ENCODE measurements around the gene RIF1. TPM values are rescaled to one million over a fixed set of nuclear protein-coding genes. Genes with fewer than 3 reads are reported as not detected.

Gene RIF1
- total RNA-seq = 30.3 TPM

GRCh38 chr2:151409601-151410484 is at the start of gene RIF1:
RIF1 (plus strand) TSS chr2:151409902; CDS start chr2:151410424, 522 bp downstream.
- Histone ChIP-seq H3K4me3 (ENCODE audit: low read length in 3 of 3) (peak within 1 kb of the TSS; percentile 92 to 96 (median 96)), H3K9me3 (ENCODE audit: control insufficient read depth in 3 of 3, low read length in 3 of 3) (no peaks in the 10 kb centered on the region)

DNA sequence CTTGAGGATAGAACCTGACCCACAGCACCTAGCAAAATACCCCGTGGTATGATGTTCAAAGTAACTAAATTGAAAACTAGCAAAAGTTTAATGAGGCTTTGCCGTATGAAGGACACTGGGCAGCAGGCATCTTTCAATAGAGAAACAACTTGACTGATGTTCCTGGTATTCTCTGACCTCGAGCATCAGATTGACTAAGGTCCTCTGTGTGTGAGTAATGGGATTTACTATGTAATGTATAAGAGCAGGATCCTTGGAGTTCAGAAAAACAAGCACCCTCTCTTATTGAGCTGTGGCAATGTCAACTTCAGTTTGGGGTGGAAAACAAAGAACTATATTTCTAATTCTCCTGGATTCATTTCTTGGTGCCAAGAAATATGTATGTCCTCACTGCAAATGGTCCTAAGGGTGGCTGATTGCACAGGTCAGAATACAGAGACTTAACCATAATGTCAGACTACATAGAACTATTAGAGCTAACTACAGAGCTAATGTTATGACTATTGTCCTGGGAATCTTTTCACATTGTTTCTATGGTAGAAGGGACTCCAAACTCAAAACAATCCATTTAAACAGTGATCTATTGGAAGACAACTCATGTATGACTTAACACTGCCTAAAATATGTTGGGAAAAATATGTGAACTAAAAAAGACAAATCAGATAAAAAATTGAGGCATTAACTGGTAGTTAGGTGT is 47.9 kb upstream of the RIF1 start:
- no peak overlapping the region for H3K9ac ChIP-seq (ENCODE audit: low read depth in 1 of 3, low read length in 3 of 3)
- H3K9me3 ChIP-seq (ENCODE audit: control insufficient read depth in 3 of 3, low read length in 3 of 3) = no peaks in the 10 kb centered on the region
- no peaks in the 10 kb centered on the region for H3K36me3 ChIP-seq (ENCODE audit: control insufficient read depth in 3 of 3, insufficient read depth in 3 of 3, low read length in 3 of 3)
- H3K27ac ChIP-seq (ENCODE audit: low read depth, low read length) = no peak overlapping the region
- H3K4me3 ChIP-seq (ENCODE audit: low read length in 3 of 3) = no peak overlapping the region
- no peaks in the 10 kb centered on the region for H3K4me1 ChIP-seq (ENCODE audit: control insufficient read depth in 3 of 3, insufficient read depth in 3 of 3, low read length in 3 of 3)
- no peaks in the 10 kb centered on the region for H3K27me3 ChIP-seq (ENCODE audit: control insufficient read depth in 3 of 3, insufficient read depth in 3 of 3, low read length in 3 of 3)

More at GRCh38 chr2:151409601-151410484, at the start of gene RIF1:
- H3K9ac ChIP-seq (ENCODE audit: low read depth in 1 of 3, low read length in 3 of 3) = peak within 1 kb of the TSS; percentile 92 to 99 (median 94)
- peaks cover 0 to 11% (median 7%) of the 10 kb centered on the region in 3 donors for H3K4me1 ChIP-seq (ENCODE audit: control insufficient read depth in 3 of 3, insufficient read depth in 3 of 3, low read length in 3 of 3)
- H3K36me3 ChIP-seq (ENCODE audit: control insufficient read depth in 3 of 3, insufficient read depth in 3 of 3, low read length in 3 of 3) = peaks cover 7 to 28% (median 17%) of the 10 kb centered on the region in 3 donors
- H3K27me3 ChIP-seq (ENCODE audit: control insufficient read depth in 3 of 3, insufficient read depth in 3 of 3, low read length in 3 of 3) = no peaks in the 10 kb centered on the region
- peak within 1 kb of the TSS; percentile 92 for H3K27ac ChIP-seq (ENCODE audit: low read depth, low read length)

DNA sequence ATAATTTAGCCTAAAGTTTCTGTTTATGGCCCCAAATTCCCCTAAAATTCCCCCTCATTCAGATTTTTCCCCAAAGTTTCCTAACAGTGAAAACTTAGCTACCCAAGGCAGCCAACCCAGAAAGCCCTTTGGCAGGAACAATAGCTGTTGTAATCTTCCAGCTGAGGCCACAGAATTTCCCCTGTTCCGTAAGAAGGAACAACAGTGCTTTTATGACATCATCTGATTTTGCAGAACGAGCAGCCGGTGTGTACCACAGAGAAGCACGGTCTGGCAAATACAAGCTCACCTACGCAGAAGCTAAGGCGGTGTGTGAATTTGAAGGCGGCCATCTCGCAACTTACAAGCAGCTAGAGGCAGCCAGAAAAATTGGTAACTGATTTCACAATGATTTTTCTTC is 46.0 kb upstream of the RIF1 start:
- no peaks in the 10 kb centered on the region for H3K4me1 ChIP-seq (ENCODE audit: control insufficient read depth in 3 of 3, insufficient read depth in 3 of 3, low read length in 3 of 3)
- no peak overlapping the region for H3K27ac ChIP-seq (ENCODE audit: low read depth, low read length)
- no peaks in the 10 kb centered on the region for H3K27me3 ChIP-seq (ENCODE audit: control insufficient read depth in 3 of 3, insufficient read depth in 3 of 3, low read length in 3 of 3)
- H3K9me3 ChIP-seq (ENCODE audit: control insufficient read depth in 3 of 3, low read length in 3 of 3) = no peaks in the 10 kb centered on the region
- no peak overlapping the region for H3K4me3 ChIP-seq (ENCODE audit: low read length in 3 of 3)
- no peaks in the 10 kb centered on the region for H3K36me3 ChIP-seq (ENCODE audit: control insufficient read depth in 3 of 3, insufficient read depth in 3 of 3, low read length in 3 of 3)
- H3K9ac ChIP-seq (ENCODE audit: low read depth in 1 of 3, low read length in 3 of 3) = no peak overlapping the region

DNA sequence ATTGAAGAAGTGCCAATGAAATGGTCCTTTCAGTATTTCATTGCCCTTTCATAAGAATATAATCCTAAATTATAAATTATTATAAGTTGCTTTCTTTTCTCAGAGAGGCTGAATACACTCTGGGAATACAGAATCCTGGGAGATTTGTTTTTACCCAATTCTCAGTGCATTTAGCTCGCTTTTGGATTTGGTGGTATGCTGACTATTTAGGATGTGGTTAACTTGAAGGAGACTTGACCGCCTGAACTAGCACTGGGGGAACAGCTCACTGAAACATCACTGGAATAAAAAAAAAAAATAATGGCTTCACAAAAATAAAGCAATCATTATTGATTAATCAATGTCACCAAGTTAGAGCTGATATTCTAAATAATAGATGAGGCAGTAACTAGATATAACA is 42.1 kb upstream of the RIF1 start:
- H3K36me3 ChIP-seq (ENCODE audit: control insufficient read depth in 3 of 3, insufficient read depth in 3 of 3, low read length in 3 of 3) = no peaks in the 10 kb centered on the region

GRCh38 chr2:151374436-151374835 is 35.3 kb upstream of the RIF1 start:
- Histone ChIP-seq H3K9ac (ENCODE audit: low read depth in 1 of 3, low read length in 3 of 3) (no peak overlapping the region), H3K27ac (ENCODE audit: low read depth, low read length) (no peak overlapping the region), H3K36me3 (ENCODE audit: control insufficient read depth in 3 of 3, insufficient read depth in 3 of 3, low read length in 3 of 3) (no peaks in the 10 kb centered on the region)

More for the DNA sequence above, 42.1 kb upstream of the RIF1 start:
- H3K9ac ChIP-seq (ENCODE audit: low read depth in 1 of 3, low read length in 3 of 3) = no peak overlapping the region
- H3K27me3 ChIP-seq (ENCODE audit: control insufficient read depth in 3 of 3, insufficient read depth in 3 of 3, low read length in 3 of 3) = no peaks in the 10 kb centered on the region
- no peaks in the 10 kb centered on the region for H3K9me3 ChIP-seq (ENCODE audit: control insufficient read depth in 3 of 3, low read length in 3 of 3)
- H3K27ac ChIP-seq (ENCODE audit: low read depth, low read length) = no peak overlapping the region
- no peak overlapping the region for H3K4me3 ChIP-seq (ENCODE audit: low read length in 3 of 3)
- H3K4me1 ChIP-seq (ENCODE audit: control insufficient read depth in 3 of 3, insufficient read depth in 3 of 3, low read length in 3 of 3) = no peaks in the 10 kb centered on the region

DNA sequence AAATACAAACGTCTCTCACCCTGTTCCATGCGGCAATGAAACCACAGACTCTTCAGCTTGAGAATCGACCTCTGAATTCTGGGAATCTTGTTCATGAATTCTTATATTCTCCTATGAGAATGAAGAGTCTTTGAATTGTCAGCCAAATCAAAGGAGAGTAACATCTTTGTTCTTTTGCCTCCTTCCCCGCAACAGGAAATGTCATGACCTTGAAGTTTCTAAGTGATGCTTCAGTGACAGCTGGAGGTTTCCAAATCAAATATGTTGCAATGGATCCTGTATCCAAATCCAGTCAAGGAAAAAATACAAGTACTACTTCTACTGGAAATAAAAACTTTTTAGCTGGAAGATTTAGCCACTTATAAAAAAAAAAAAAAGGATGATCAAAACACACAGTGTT is 30.5 kb upstream of the RIF1 start:
- Histone ChIP-seq H3K4me3 (ENCODE audit: low read length in 3 of 3) (no peak overlapping the region), H3K9ac (ENCODE audit: low read depth in 1 of 3, low read length in 3 of 3) (no peak overlapping the region), H3K27ac (ENCODE audit: low read depth, low read length) (no peak overlapping the region), H3K36me3 (ENCODE audit: control insufficient read depth in 3 of 3, insufficient read depth in 3 of 3, low read length in 3 of 3) (no peaks in the 10 kb centered on the region), H3K9me3 (ENCODE audit: control insufficient read depth in 3 of 3, low read length in 3 of 3) (no peaks in the 10 kb centered on the region), H3K4me1 (ENCODE audit: control insufficient read depth in 3 of 3, insufficient read depth in 3 of 3, low read length in 3 of 3) (no peaks in the 10 kb centered on the region), H3K27me3 (ENCODE audit: control insufficient read depth in 3 of 3, insufficient read depth in 3 of 3, low read length in 3 of 3) (no peaks in the 10 kb centered on the region)

More at GRCh38 chr2:151374436-151374835, 35.3 kb upstream of the RIF1 start:
- Histone ChIP-seq H3K27me3 (ENCODE audit: control insufficient read depth in 3 of 3, insufficient read depth in 3 of 3, low read length in 3 of 3) (no peaks in the 10 kb centered on the region), H3K4me1 (ENCODE audit: control insufficient read depth in 3 of 3, insufficient read depth in 3 of 3, low read length in 3 of 3) (no peaks in the 10 kb centered on the region), H3K9me3 (ENCODE audit: control insufficient read depth in 3 of 3, low read length in 3 of 3) (no peaks in the 10 kb centered on the region), H3K4me3 (ENCODE audit: low read length in 3 of 3) (no peak overlapping the region)

- Histone ChIP-seq H3K9me3 (ENCODE audit: control insufficient read depth in 3 of 3, low read length in 3 of 3) (no peaks in the 10 kb centered on the region), H3K27me3 (ENCODE audit: control insufficient read depth in 3 of 3, insufficient read depth in 3 of 3, low read length in 3 of 3) (no peaks in the 10 kb centered on the region), H3K9ac (ENCODE audit: low read depth in 1 of 3, low read length in 3 of 3) (no peak overlapping the region), H3K4me3 (ENCODE audit: low read length in 3 of 3) (no peak overlapping the region), H3K27ac (ENCODE audit: low read depth, low read length) (no peak overlapping the region), H3K36me3 (ENCODE audit: control insufficient read depth in 3 of 3, insufficient read depth in 3 of 3, low read length in 3 of 3) (no peaks in the 10 kb centered on the region), H3K4me1 (ENCODE audit: control insufficient read depth in 3 of 3, insufficient read depth in 3 of 3, low read length in 3 of 3) (no peaks in the 10 kb centered on the region)
Measured at GRCh38 chr2:151380580-151381235, 29.0 kb upstream of the RIF1 start.

GRCh38 chr2:151381266-151381665 is 28.4 kb upstream of the RIF1 start:
- Histone ChIP-seq H3K27me3 (ENCODE audit: control insufficient read depth in 3 of 3, insufficient read depth in 3 of 3, low read length in 3 of 3) (no peaks in the 10 kb centered on the region), H3K36me3 (ENCODE audit: control insufficient read depth in 3 of 3, insufficient read depth in 3 of 3, low read length in 3 of 3) (no peaks in the 10 kb centered on the region), H3K9ac (ENCODE audit: low read depth in 1 of 3, low read length in 3 of 3) (no peak overlapping the region), H3K27ac (ENCODE audit: low read depth, low read length) (no peak overlapping the region), H3K4me1 (ENCODE audit: control insufficient read depth in 3 of 3, insufficient read depth in 3 of 3, low read length in 3 of 3) (no peaks in the 10 kb centered on the region), H3K4me3 (ENCODE audit: low read length in 3 of 3) (no peak overlapping the region), H3K9me3 (ENCODE audit: control insufficient read depth in 3 of 3, low read length in 3 of 3) (no peaks in the 10 kb centered on the region)

GRCh38 chr2:151388011-151388410 is 21.7 kb upstream of the RIF1 start:
- H3K4me1 ChIP-seq (ENCODE audit: control insufficient read depth in 3 of 3, insufficient read depth in 3 of 3, low read length in 3 of 3) = no peaks in the 10 kb centered on the region
- H3K4me3 ChIP-seq (ENCODE audit: low read length in 3 of 3) = no peak overlapping the region
- H3K9ac ChIP-seq (ENCODE audit: low read depth in 1 of 3, low read length in 3 of 3) = no peak overlapping the region
- no peak overlapping the region for H3K27ac ChIP-seq (ENCODE audit: low read depth, low read length)
- no peaks in the 10 kb centered on the region for H3K9me3 ChIP-seq (ENCODE audit: control insufficient read depth in 3 of 3, low read length in 3 of 3)
- H3K27me3 ChIP-seq (ENCODE audit: control insufficient read depth in 3 of 3, insufficient read depth in 3 of 3, low read length in 3 of 3) = no peaks in the 10 kb centered on the region
- H3K36me3 ChIP-seq (ENCODE audit: control insufficient read depth in 3 of 3, insufficient read depth in 3 of 3, low read length in 3 of 3) = no peaks in the 10 kb centered on the region
